Measurements from ENCODE around the gene GGT6. TPM values are rescaled to one million over a fixed set of nuclear protein-coding genes. Genes with fewer than 3 reads are reported as not detected.

The GGT6 gene
- total RNA-seq, 1 experiment from 2014 or later: 3.7 TPM

- intact Hi-C loops (cut with micrococcal nuclease; ENCODE audit: unreplicated experiment): loop anchor here (10.0 kb wide), 2 partner anchors 143 to 233 kb away; partner anchors contain the start of genes PELP1 and PSMB6
- TF ChIP-seq CTCF (conservative IDR thresholded peaks at IDR 0.05) (no peak), EZH2 (IDR thresholded peaks at IDR 0.05; ENCODE audit: low read depth) (no peak)
- Histone ChIP-seq H3K4me1 (replicated peaks; ENCODE audit: insufficient read depth) (peaks cover 4% of the 10 kb centered on the region; the same call in 1 of the 2 replicates), H3F3A (ENCODE audit: insufficient read depth, low read depth) (peaks cover 4% of the 10 kb centered on the region; the same call in 1 of the 2 replicates), H3K9me3 (ENCODE audit: insufficient read depth, low read depth) (no peaks in the 10 kb centered on the region), H3K79me2 (ENCODE audit: low read depth) (no peaks in the 10 kb centered on the region), H3K27me3 (ENCODE audit: insufficient read depth, low read depth) (no peaks in the 10 kb centered on the region), H3K4me2 (peak overlapping the region; percentile 22), H3K36me3 (ENCODE audit: low read depth) (no peaks in the 10 kb centered on the region), H3K4me3 (no peak overlapping the region), H3K27ac (no peak overlapping the region), H3K9me2 (ENCODE audit: insufficient read depth) (no peaks in the 10 kb centered on the region), H2AFZ (no peak overlapping the region), H4K20me1 (ENCODE audit: insufficient read depth) (no peaks in the 10 kb centered on the region)
- ChIA-PET CTCF (interaction anchor here (0.6 kb wide), 4 partner anchors 72 to 644 kb away, joined by 3 to 5 read pairs (median 4); no protein-coding TSS in a partner anchor), POLR2A (ENCODE audit: unreplicated experiment) (interaction anchor here (0.6 to 0.7 kb wide), 4 partner anchors 25 to 302 kb away, joined by 3 to 5 read pairs (median 4); no protein-coding TSS in a partner anchor)
- no peak for DNase-seq
- no TSS peak for BruUV-seq (replicated peaks)
These were observed 1.9 kb upstream of the GGT6 start for GRCh38 chr17:4562015-4562969.

GRCh38 chr17:4560837-4561256 is 470 bp upstream of the GGT6 start:
- no peak for DNase-seq
- peaks cover 4% of the 10 kb centered on the region; the same call in 1 of the 2 replicates for H3F3A ChIP-seq (ENCODE audit: insufficient read depth, low read depth)
- BruUV-seq (replicated peaks): no TSS peak
- no peaks in the 10 kb centered on the region for H4K20me1 ChIP-seq (ENCODE audit: insufficient read depth)
- TF ChIP-seq CTCF (conservative IDR thresholded peaks at IDR 0.05): 0 out of 2 replicates have a peak, but pooled peaks have one; percentile 2
- no peak for TF ChIP-seq EZH2 (IDR thresholded peaks at IDR 0.05; ENCODE audit: low read depth)
- intact Hi-C loops (cut with micrococcal nuclease; ENCODE audit: unreplicated experiment): loop anchor here (10.0 kb wide), 2 partner anchors 144 to 234 kb away; partner anchors contain the start of genes PELP1 and PSMB6
- no peaks in the 10 kb centered on the region for H3K9me3 ChIP-seq (ENCODE audit: insufficient read depth, low read depth)
- H3K4me3 ChIP-seq: no peak overlapping the region
- no peak overlapping the region for H3K4me2 ChIP-seq
- no peaks in the 10 kb centered on the region for H3K36me3 ChIP-seq (ENCODE audit: low read depth)
- no peak overlapping the region for H3K27ac ChIP-seq
- ChIA-PET POLR2A (ENCODE audit: unreplicated experiment) (no interaction called here), CTCF (interaction anchor here (0.6 kb wide), 1 partner anchor 418 kb away, joined by 3 read pairs; the partner anchor contains the start of genes CYB5D2 and ZZEF1)
- H3K79me2 ChIP-seq (ENCODE audit: low read depth): no peaks in the 10 kb centered on the region
- no peaks in the 10 kb centered on the region for H3K27me3 ChIP-seq (ENCODE audit: insufficient read depth, low read depth)
- H3K9me2 ChIP-seq (ENCODE audit: insufficient read depth): no peaks in the 10 kb centered on the region
- H3K4me1 ChIP-seq (replicated peaks; ENCODE audit: insufficient read depth): peaks cover 5% of the 10 kb centered on the region; the same call in 1 of the 2 replicates
- H2AFZ ChIP-seq: no peak overlapping the region

DNA sequence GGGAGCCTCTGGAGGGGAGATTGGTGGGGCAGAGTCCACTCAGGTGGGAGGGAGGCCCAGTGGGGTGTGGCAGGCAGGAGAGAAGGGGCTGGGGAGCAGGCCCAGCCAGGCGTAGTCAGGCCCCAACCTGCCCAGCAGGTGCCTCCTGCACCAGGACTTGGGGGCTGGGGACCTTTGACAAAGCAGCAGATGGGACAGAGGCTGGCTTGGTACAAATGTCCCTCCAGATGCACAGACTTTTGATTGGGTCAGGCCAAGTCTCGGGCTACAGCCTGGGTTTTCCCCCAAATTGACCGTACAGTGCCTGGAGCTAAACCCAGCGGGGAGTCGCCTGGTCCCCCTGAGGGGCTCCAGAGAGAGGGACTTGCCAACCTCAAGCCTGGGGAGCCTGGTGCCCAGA is 411 bp downstream of the GGT6 start:
- Histone ChIP-seq H3K4me3 (no peak overlapping the region), H3K4me1 (replicated peaks; ENCODE audit: insufficient read depth) (0 out of 2 replicates have a peak, but pooled peaks cover 4% of the 10 kb centered on the region), H3K27me3 (ENCODE audit: insufficient read depth, low read depth) (no peaks in the 10 kb centered on the region), H3K36me3 (ENCODE audit: low read depth) (no peaks in the 10 kb centered on the region), H3K9me3 (ENCODE audit: insufficient read depth, low read depth) (no peaks in the 10 kb centered on the region), H4K20me1 (ENCODE audit: insufficient read depth) (no peaks in the 10 kb centered on the region), H3K27ac (no peak overlapping the region), H3K79me2 (ENCODE audit: low read depth) (peaks cover 2% of the 10 kb centered on the region), H2AFZ (no peak overlapping the region), H3F3A (ENCODE audit: insufficient read depth, low read depth) (peaks cover 4% of the 10 kb centered on the region; the same call in 1 of the 2 replicates), H3K4me2 (no peak overlapping the region), H3K9me2 (ENCODE audit: insufficient read depth) (no peaks in the 10 kb centered on the region)
- intact Hi-C loops (cut with micrococcal nuclease; ENCODE audit: unreplicated experiment): loop anchor here (10.0 kb wide), 2 partner anchors 145 to 235 kb away; partner anchors contain the start of genes PELP1 and PSMB6
- POLR2A ChIA-PET (ENCODE audit: unreplicated experiment): interaction anchor here (0.5 kb wide), 1 partner anchor 25 kb away, joined by 3 read pairs; no protein-coding TSS in a partner anchor
- no peak for DNase-seq
- CTCF ChIA-PET: interaction anchor here (0.6 kb wide), 1 partner anchor 417 kb away, joined by 3 read pairs; the partner anchor contains the start of genes CYB5D2 and ZZEF1
- TF ChIP-seq EZH2 (IDR thresholded peaks at IDR 0.05; ENCODE audit: low read depth) (no peak), CTCF (conservative IDR thresholded peaks at IDR 0.05) (no peak)
- BruUV-seq (replicated peaks): no TSS peak
